Fibroblast of lung (primary cell): ENCODE measurements around the gene TMEM150A. TPM values are rescaled to one million over a fixed set of nuclear protein-coding genes. Genes with fewer than 3 reads are reported as not detected.
"Not testable (repeated sequence)": the region's sequence is repeated elsewhere in the genome, so short reads cannot be mapped to it uniquely, and the experiment has no call there.

ENCODE experiments used
- DNase-seq, 2 donors: peaks; one replicate each; pipeline versions ENCODE4 v3.0.0 to v3.0.0-alpha.2; 2010; ENCODE audit warnings: low read depth in 2 of 2
- H2AFZ ChIP-seq: 2 replicates; pipeline ENCODE4 v1.5.1; 2012; ENCODE audit warnings: low read length, control low read depth, inconsistent platforms
- H3K27ac ChIP-seq: 2 replicates; pipeline ENCODE4 v1.5.1; 2011; ENCODE audit warnings: low read length, control low read depth; ENCODE audit not compliant: insufficient read depth
- H3K27me3 ChIP-seq: 2 replicates; pipeline ENCODE4 v1.5.1; 2011; ENCODE audit warnings: mild to moderate bottlenecking, low read length; ENCODE audit not compliant: control insufficient read depth, insufficient read depth
- H3K36me3 ChIP-seq: 2 replicates; pipeline ENCODE4 v1.5.1; 2011; ENCODE audit warnings: low read length; ENCODE audit not compliant: control insufficient read depth, insufficient read depth
- H3K4me1 ChIP-seq: 2 replicates; pipeline ENCODE4 v1.5.1; 2011; ENCODE audit warnings: low read length; ENCODE audit not compliant: control insufficient read depth, insufficient read depth; ENCODE audit errors: extremely low read depth
- H3K4me2 ChIP-seq: 2 replicates; pipeline ENCODE4 v1.5.1; 2011; ENCODE audit warnings: low read length, control low read depth; ENCODE audit not compliant: insufficient read depth; ENCODE audit errors: extremely low read depth
- H3K4me3 ChIP-seq, 4 experiments: fragments of 200-600 bp in 1 of 4; sonication (generic) in 1 of 4; replicated peaks in 1 of 4; 2 replicates each; pipeline ENCODE4 v1.5.1; 2011 to 2016; ENCODE audit warnings: low read length in 4 of 4, low read depth in 3 of 4, mild to moderate bottlenecking in 3 of 4, control low read depth in 2 of 4, inconsistent platforms in 1 of 4, mixed read lengths in 1 of 4; ENCODE audit not compliant: insufficient read depth in 1 of 4; ENCODE audit errors: control extremely low read depth in 1 of 4
- H3K79me2 ChIP-seq: 2 replicates; pipeline ENCODE4 v1.5.1; 2012; ENCODE audit warnings: mild to moderate bottlenecking, low read length, inconsistent platforms; ENCODE audit not compliant: control insufficient read depth, insufficient read depth
- H3K9ac ChIP-seq: 2 replicates; pipeline ENCODE4 v1.5.1; 2011; ENCODE audit warnings: mild to moderate bottlenecking, low read length, control low read depth; ENCODE audit not compliant: insufficient read depth
- H3K9me3 ChIP-seq: 2 replicates; pipeline ENCODE4 v1.5.1; 2012; ENCODE audit warnings: low read depth, low read length; ENCODE audit not compliant: control insufficient read depth, insufficient read depth
- H4K20me1 ChIP-seq: 2 replicates; pipeline ENCODE4 v1.5.1; 2011; ENCODE audit warnings: low read length; ENCODE audit not compliant: control insufficient read depth, insufficient read depth; ENCODE audit errors: extremely low read depth
- CTCF ChIP-seq, 2 donors: IDR thresholded peaks in 1 of 2; conservative IDR thresholded peaks in 1 of 2; 1 replicate in 1 of 2; 2 replicates in 1 of 2; pipeline ENCODE4 v1.5.1; 2011 to 2012; ENCODE audit warnings: low read length in 2 of 2, control low read depth in 1 of 2, inconsistent platforms in 1 of 2, low read depth in 1 of 2, mild to moderate bottlenecking in 1 of 2
- EZH2 ChIP-seq: IDR thresholded peaks from 2 replicates; pipeline ENCODE4 v1.5.1; 2012; ENCODE audit warnings: low read length, control low read depth, mild to moderate bottlenecking; ENCODE audit errors: missing control alignments
- polyA plus RNA-seq, 2 donors: library from polyadenylated mRNA; depleted of rRNA in 1 of 2; stranded (reverse) in 1 of 2; unstranded in 1 of 2; fragments of >200 nt; gene quantifications; 2 replicates each; pipeline ENCODE4 v1.2.1, GENCODE V29; 2011 to 2012; ENCODE audit warnings: missing spikeins in 1 of 2
- total RNA-seq: library from RNA; depleted of rRNA; stranded (reverse); fragments of >200 nt; gene quantifications from 2 replicates; pipeline ENCODE4 v1.2.1, GENCODE V29; 2014

The TMEM150A gene
- total and polyA plus RNA-seq, 2 donors (not counting 1 experiment from before 2014, with no cell fraction given): 13.2 to 15.5 TPM

GRCh38 chr2:85615413-85615728 lies 12.9 kb upstream of the TMEM150A start:
- no peak overlapping the region for H3K27ac ChIP-seq
- peaks cover 3% of the 10 kb centered on the region for H4K20me1 ChIP-seq
- H3K27me3 ChIP-seq: no peaks in the 10 kb centered on the region
- no peak overlapping the region for H3K4me2 ChIP-seq
- no peaks in the 10 kb centered on the region for H3K9me3 ChIP-seq
- no peak overlapping the region for H3K9ac ChIP-seq
- peaks cover 41% of the 10 kb centered on the region for H3K79me2 ChIP-seq
- H3K4me1 ChIP-seq: peaks cover 15% of the 10 kb centered on the region
- TF ChIP-seq EZH2: no peak
- no peak for TF ChIP-seq CTCF (conservative IDR thresholded peaks at IDR 0.05 in 1 of 2, IDR thresholded peaks at IDR 0.05 in 1 of 2; ENCODE audit: low read depth in 1 of 2, low read length in 2 of 2)
- no peak overlapping the region for H2AFZ ChIP-seq
- no peak for DNase-seq
- no peak overlapping the region for H3K4me3 ChIP-seq
- H3K36me3 ChIP-seq: peaks cover 1% of the 10 kb centered on the region

GRCh38 chr2:85614757-85615156 lies 12.3 kb upstream of the TMEM150A start:
- H3K9me3 ChIP-seq, H3K4me3 ChIP-seq: not testable (repeated sequence)

GRCh38 chr2:85613717-85614515 lies 11.4 kb upstream of the TMEM150A start:
- Histone ChIP-seq H3K27ac (no peak overlapping the region), H3K4me3 (no peak overlapping the region), H2AFZ (no peak overlapping the region), H3K9ac (no peak overlapping the region), H4K20me1 (peaks cover 3% of the 10 kb centered on the region), H3K27me3 (no peaks in the 10 kb centered on the region), H3K36me3 (peaks cover 5% of the 10 kb centered on the region), H3K9me3 (no peaks in the 10 kb centered on the region), H3K4me1 (peaks cover 15% of the 10 kb centered on the region), H3K79me2 (peaks cover 35% of the 10 kb centered on the region), H3K4me2 (no peak overlapping the region)
- no peak for DNase-seq
- TF ChIP-seq EZH2 (no peak), CTCF (conservative IDR thresholded peaks at IDR 0.05 in 1 of 2, IDR thresholded peaks at IDR 0.05 in 1 of 2; ENCODE audit: low read depth in 1 of 2, low read length in 2 of 2) (no peak)

More at GRCh38 chr2:85614757-85615156, 12.3 kb upstream of the TMEM150A start:
- H3K27me3 ChIP-seq, H3K4me2 ChIP-seq, DNase-seq, H2AFZ ChIP-seq, H3K27ac ChIP-seq, H3K9ac ChIP-seq, H3K36me3 ChIP-seq, H4K20me1 ChIP-seq: not testable (repeated sequence)
- Histone ChIP-seq H3K79me2 (peaks cover 41% of the 10 kb centered on the region), H3K4me1 (peaks cover 15% of the 10 kb centered on the region)
